ENCODE measurements around the gene KIF21B.

KIF21B gene

GRCh38 chr1:201000391-201000790 is 23.1 kb downstream of the KIF21B start:
- DNase-seq (ENCODE audit: low spot score): no peak

- no peak for DNase-seq (ENCODE audit: low spot score)
Observed at GRCh38 chr1:200999667-201000066, 23.8 kb downstream of the KIF21B start.

GRCh38 chr1:200998323-200998722 is 25.2 kb downstream of the KIF21B start:
- DNase-seq (ENCODE audit: low spot score): no peak

GRCh38 chr1:200992382-200993048 is 31.0 kb downstream of the KIF21B start:
- DNase-seq (ENCODE audit: low spot score): no peak

GRCh38 chr1:200991097-200991614 is 32.4 kb downstream of the KIF21B start:
- DNase-seq (ENCODE audit: low spot score): no peak

- DNase-seq (ENCODE audit: low spot score): no peak
Observed at GRCh38 chr1:200990114-200990513, 33.4 kb downstream of the KIF21B start.

- DNase-seq (ENCODE audit: low spot score): no peak
Observed at GRCh38 chr1:200989337-200989736, 34.2 kb downstream of the KIF21B start.

GRCh38 chr1:200988693-200989092 is 34.8 kb downstream of the KIF21B start:
- no peak for DNase-seq (ENCODE audit: low spot score)

GRCh38 chr1:200985481-200985880 is 38.0 kb downstream of the KIF21B start:
- no peak for DNase-seq (ENCODE audit: low spot score)

- DNase-seq (ENCODE audit: low spot score): no peak
Observed at GRCh38 chr1:200983035-200983561, 40.4 kb downstream of the KIF21B start.

- peak; percentile 27 for DNase-seq (ENCODE audit: low spot score)
Observed at GRCh38 chr1:200982071-200982945, 41.2 kb downstream of the KIF21B start.

- no peak for DNase-seq (ENCODE audit: low spot score)
Observed at GRCh38 chr1:200981278-200981677, 42.2 kb downstream of the KIF21B start.

- DNase-seq (ENCODE audit: low spot score): no peak
Observed at GRCh38 chr1:200980873-200981272, 42.6 kb downstream of the KIF21B start.

- no peak for DNase-seq (ENCODE audit: low spot score)
Observed at GRCh38 chr1:200980452-200980772, 43.1 kb downstream of the KIF21B start.

- DNase-seq (ENCODE audit: low spot score): peak; percentile 45
Observed at GRCh38 chr1:200979574-200980451, 43.7 kb downstream of the KIF21B start.

- DNase-seq (ENCODE audit: low spot score): no peak
Observed at GRCh38 chr1:200977071-200977754, 46.3 kb downstream of the KIF21B start.

- DNase-seq (ENCODE audit: low spot score): no peak
Observed at GRCh38 chr1:200976634-200977033, 46.9 kb downstream of the KIF21B start.

- no peak for DNase-seq (ENCODE audit: low spot score)
Observed at GRCh38 chr1:200975458-200975857, 48.1 kb downstream of the KIF21B start.

- DNase-seq (ENCODE audit: low spot score): no peak
Observed at GRCh38 chr1:200974711-200975110, 48.8 kb downstream of the KIF21B start.

GRCh38 chr1:200973937-200974657 is 49.4 kb downstream of the KIF21B start:
- no peak for DNase-seq (ENCODE audit: low spot score)
